SK-N-MC (cell line): ENCODE data around the gene NEU2.

Experiments used
- DNase-seq: peaks from one replicate; pipeline ENCODE4 v3.0.0-alpha.2; 2011; ENCODE audit warnings: low read depth, low spot score
- H3K27ac ChIP-seq: fragments of 200-600 bp; sonication (generic); 2 replicates; pipeline ENCODE4 v1.5.1; 2016; ENCODE audit warnings: mixed run types
- H3K36me3 ChIP-seq: fragments of 200-600 bp; sonication (generic); 2 replicates; pipeline ENCODE4 v1.6.1; 2017; ENCODE audit warnings: antibody characterized with exemption, low read length, mixed read lengths; ENCODE audit not compliant: insufficient read depth
- H3K4me3 ChIP-seq: fragments of 200-600 bp; sonication (generic); 2 replicates; pipeline ENCODE4 v1.5.1; 2016
- H3K9ac ChIP-seq: fragments of 200-600 bp; sonication (generic); 2 replicates; pipeline ENCODE4 v1.8.0; 2017; ENCODE audit warnings: mixed run types, mixed read lengths; ENCODE audit not compliant: insufficient read length
- H3K9me3 ChIP-seq: fragments of 200-600 bp; sonication (generic); 2 replicates; pipeline ENCODE4 v1.6.1; 2017; ENCODE audit warnings: low read depth, mild to moderate bottlenecking, antibody characterized with exemption, low read length, moderate library complexity, mixed read lengths
- EZH2 ChIP-seq: fragments of 200-600 bp; sonication (generic); IDR thresholded peaks from one replicate; pipeline ENCODE4 v1.6.1; 2017; ENCODE audit warnings: antibody characterized with exemption
- FOXP2 ChIP-seq: optimal IDR thresholded peaks from 2 replicates; pipeline ENCODE3; 2011; ENCODE audit warnings: mild to moderate bottlenecking, moderate library complexity; ENCODE audit not compliant: insufficient read depth; ENCODE audit errors: extremely low read length, control extremely low read depth
- POLR2AphosphoS5 ChIP-seq: IDR thresholded peaks from 2 replicates; pipeline ENCODE4 v1.6.1; 2012; ENCODE audit warnings: mild to moderate bottlenecking, low read depth, low read length, borderline replicate concordance

The NEU2 gene

GRCh38 chr2:233072838-233073237, 40.4 kb downstream of the NEU2 start:
- no peak overlapping the region for H3K4me3 ChIP-seq
- H3K9ac ChIP-seq, result no peak overlapping the region
- no peaks in the 10 kb centered on the region for H3K36me3 ChIP-seq
- no peak overlapping the region for H3K27ac ChIP-seq
- no peaks in the 10 kb centered on the region; the same call in 1 of the 2 replicates for H3K9me3 ChIP-seq
- DNase-seq, result no peak
- TF ChIP-seq EZH2 (no peak), FOXP2 (no peak), POLR2AphosphoS5 (no peak)

- Histone ChIP-seq H3K9ac (no peak overlapping the region), H3K36me3 (no peaks in the 10 kb centered on the region), H3K4me3 (no peak overlapping the region), H3K9me3 (no peaks in the 10 kb centered on the region; the same call in 1 of the 2 replicates), H3K27ac (no peak overlapping the region)
- DNase-seq, result no peak
- TF ChIP-seq FOXP2, result no peak
- no peak for TF ChIP-seq EZH2
- TF ChIP-seq POLR2AphosphoS5, result no peak
Observed at GRCh38 chr2:233074106-233074505, 41.6 kb downstream of the NEU2 start.

DNA sequence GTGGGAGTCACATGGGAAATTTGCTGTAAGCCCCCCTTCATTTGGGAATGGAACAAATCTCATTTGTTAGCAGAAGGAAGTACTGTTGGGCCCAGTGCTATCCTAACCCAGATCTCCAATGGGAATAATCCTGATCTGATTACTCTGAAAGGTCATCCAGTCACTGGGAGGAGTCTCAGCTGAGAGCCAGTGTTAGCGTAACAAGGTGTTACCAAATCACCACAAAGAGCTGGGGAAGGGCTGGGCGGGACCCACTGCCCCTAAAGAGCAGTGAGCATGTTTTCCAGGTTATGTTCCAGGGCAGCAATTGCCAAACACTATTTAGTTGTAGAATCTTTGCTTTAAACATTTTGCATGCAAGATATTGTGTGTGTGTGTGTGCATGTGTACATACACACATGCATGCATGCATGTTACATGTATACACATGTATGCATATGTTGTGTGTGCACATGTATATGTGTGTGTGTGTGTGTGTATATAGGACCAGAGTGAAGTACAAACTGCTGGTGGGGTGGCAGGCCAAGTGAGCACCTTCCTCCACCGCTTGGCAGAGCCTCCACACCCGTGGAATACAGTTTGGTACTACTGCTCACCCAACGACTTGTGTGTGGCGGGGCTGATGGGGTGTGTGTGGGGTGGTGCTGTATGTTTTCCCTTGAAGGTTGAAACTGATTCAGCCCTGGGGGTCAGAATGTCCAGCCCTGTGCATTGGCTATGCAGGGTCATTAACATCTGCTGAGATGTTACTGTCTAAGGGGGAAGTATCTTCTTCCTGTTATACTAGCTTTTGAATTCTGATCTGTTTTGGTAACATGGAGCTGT, 42.9 kb downstream of the NEU2 start:
- TF ChIP-seq EZH2 (no peak), POLR2AphosphoS5 (no peak), FOXP2 (no peak)
- Histone ChIP-seq H3K27ac (no peak overlapping the region), H3K4me3 (no peak overlapping the region), H3K9ac (no peak overlapping the region), H3K36me3 (no peaks in the 10 kb centered on the region), H3K9me3 (no peaks in the 10 kb centered on the region; the same call in 1 of the 2 replicates)
- no peak for DNase-seq

- H3K9ac ChIP-seq, result no peak overlapping the region
- no peak overlapping the region for H3K4me3 ChIP-seq
- no peaks in the 10 kb centered on the region for H3K36me3 ChIP-seq
- no peaks in the 10 kb centered on the region; the same call in 1 of the 2 replicates for H3K9me3 ChIP-seq
- no peak for DNase-seq
- no peak for TF ChIP-seq FOXP2
- TF ChIP-seq POLR2AphosphoS5, result no peak
- TF ChIP-seq EZH2, result no peak
- H3K27ac ChIP-seq, result no peak overlapping the region
Observed at GRCh38 chr2:233075966-233076339, 43.5 kb downstream of the NEU2 start.

GRCh38 chr2:233076749-233077148, 44.3 kb downstream of the NEU2 start:
- no peak overlapping the region for H3K9ac ChIP-seq
- no peak for DNase-seq
- no peaks in the 10 kb centered on the region; the same call in 1 of the 2 replicates for H3K9me3 ChIP-seq
- no peak overlapping the region for H3K27ac ChIP-seq
- TF ChIP-seq FOXP2, result no peak
- no peak for TF ChIP-seq EZH2
- TF ChIP-seq POLR2AphosphoS5, result no peak
- no peak overlapping the region for H3K4me3 ChIP-seq
- no peaks in the 10 kb centered on the region for H3K36me3 ChIP-seq

GRCh38 chr2:233079473-233079877, 47.0 kb downstream of the NEU2 start:
- DNase-seq, result no peak
- no peak overlapping the region for H3K27ac ChIP-seq

DNA sequence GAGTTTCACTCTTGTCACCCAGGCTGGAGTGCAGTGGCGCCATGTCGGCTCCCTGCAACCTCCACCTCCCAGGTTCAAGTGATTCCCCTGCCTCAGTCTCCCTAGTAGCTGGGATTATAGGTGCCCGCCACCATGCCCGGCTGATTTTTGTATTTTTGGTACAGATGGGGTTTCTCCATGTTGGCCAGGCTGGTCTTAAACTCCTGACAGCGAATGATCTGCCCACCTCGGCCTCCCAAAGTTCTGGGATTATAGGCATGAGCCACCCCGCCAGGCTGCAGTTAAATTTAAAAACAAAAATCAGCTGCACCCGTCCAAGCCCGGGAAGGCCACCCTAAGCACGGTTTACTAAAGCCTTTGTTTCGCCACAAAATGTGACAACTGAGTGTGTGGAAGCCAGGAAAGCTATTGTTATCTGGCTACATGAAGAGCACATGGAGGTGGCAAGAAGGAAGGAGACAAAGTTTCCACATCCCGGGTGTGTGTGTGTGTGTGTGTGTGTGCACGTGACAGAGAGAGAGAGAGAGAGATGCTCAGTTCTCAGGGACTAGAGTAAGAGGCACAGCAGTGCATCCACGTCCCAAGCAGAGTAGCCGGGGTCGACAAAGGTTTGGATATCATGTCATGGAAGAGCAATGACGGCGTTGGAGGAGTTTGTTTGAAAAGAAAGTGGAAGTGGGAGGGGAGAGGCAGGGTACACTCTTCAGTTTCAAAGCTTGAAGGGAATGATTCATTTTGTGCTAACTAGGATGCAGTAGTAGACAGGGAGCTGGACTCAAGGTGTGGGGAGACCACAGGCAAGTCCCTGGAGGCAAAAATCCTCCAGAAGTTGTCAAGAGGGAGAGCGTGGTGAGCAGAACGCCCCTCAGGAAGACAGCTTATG, 47.7 kb downstream of the NEU2 start:
- H3K36me3 ChIP-seq, result no peaks in the 10 kb centered on the region

More at GRCh38 chr2:233079473-233079877, 47.0 kb downstream of the NEU2 start:
- H3K9ac ChIP-seq, result no peak overlapping the region
- H3K36me3 ChIP-seq, result no peaks in the 10 kb centered on the region
- TF ChIP-seq EZH2, result no peak
- no peak for TF ChIP-seq POLR2AphosphoS5
- no peak for TF ChIP-seq FOXP2
- no peaks in the 10 kb centered on the region for H3K9me3 ChIP-seq
- no peak overlapping the region for H3K4me3 ChIP-seq

GRCh38 chr2:233080836-233081229, 48.4 kb downstream of the NEU2 start:
- H3K27ac ChIP-seq, result no peak overlapping the region
- H3K9me3 ChIP-seq, result no peaks in the 10 kb centered on the region
- DNase-seq, result no peak
- H3K36me3 ChIP-seq, result no peaks in the 10 kb centered on the region
- no peak for TF ChIP-seq EZH2
- TF ChIP-seq POLR2AphosphoS5, result no peak
- TF ChIP-seq FOXP2, result no peak
- H3K9ac ChIP-seq, result no peak overlapping the region
- no peak overlapping the region for H3K4me3 ChIP-seq

More for the DNA sequence above, 47.7 kb downstream of the NEU2 start:
- TF ChIP-seq EZH2 (no peak), FOXP2 (no peak), POLR2AphosphoS5 (no peak)
- H3K9ac ChIP-seq, result no peak overlapping the region
- no peak overlapping the region for H3K27ac ChIP-seq
- no peak overlapping the region for H3K4me3 ChIP-seq
- no peak for DNase-seq
- H3K9me3 ChIP-seq, result no peaks in the 10 kb centered on the region
